ENCODE results near the gene GORAB.

Gene GORAB

GRCh38 chr1:170539154-170539553 lies 7.2 kb downstream of the GORAB start:
- no peak for DNase-seq

- no peak for DNase-seq
Measured at GRCh38 chr1:170544624-170545023, 12.7 kb downstream of the GORAB start.

- DNase-seq: no peak
Measured at GRCh38 chr1:170545476-170545875, 13.5 kb downstream of the GORAB start.

GRCh38 chr1:170547255-170547654 lies 15.3 kb downstream of the GORAB start:
- no peak for DNase-seq

- DNase-seq: no peak
Measured at GRCh38 chr1:170548497-170548896, 16.5 kb downstream of the GORAB start.

- no peak for DNase-seq
Measured at GRCh38 chr1:170555370-170555769, 23.4 kb downstream of the GORAB start.

- no peak for DNase-seq
Measured at GRCh38 chr1:170556917-170557316, 25.0 kb downstream of the GORAB start.

- no peak for DNase-seq
Measured at GRCh38 chr1:170558731-170559130, 26.8 kb downstream of the GORAB start.

- DNase-seq: no peak
Measured at GRCh38 chr1:170559166-170559565, 27.2 kb downstream of the GORAB start.

- DNase-seq: no peak
Measured at GRCh38 chr1:170560681-170561285, 28.8 kb downstream of the GORAB start.

- no peak for DNase-seq
Measured at GRCh38 chr1:170562646-170563338, 30.8 kb downstream of the GORAB start.

- no peak for DNase-seq
Measured at GRCh38 chr1:170567214-170567613, 35.2 kb downstream of the GORAB start.

GRCh38 chr1:170568197-170568596 lies 36.2 kb downstream of the GORAB start:
- no peak for DNase-seq

GRCh38 chr1:170576980-170577379 lies 45.0 kb downstream of the GORAB start:
- no peak for DNase-seq

GRCh38 chr1:170578359-170578758 lies 46.4 kb downstream of the GORAB start:
- no peak for DNase-seq

GRCh38 chr1:170580636-170581440 lies 48.9 kb downstream of the GORAB start:
- no peak for DNase-seq

- no peak for DNase-seq
Measured at GRCh38 chr1:170583186-170583585, 51.2 kb downstream of the GORAB start.

- no peak for DNase-seq
Measured at GRCh38 chr1:170586321-170587252, 54.6 kb downstream of the GORAB start.

GRCh38 chr1:170587253-170587593 lies 55.3 kb downstream of the GORAB start:
- DNase-seq: no peak

GRCh38 chr1:170590921-170591705 lies 59.1 kb downstream of the GORAB start:
- no peak for DNase-seq

- no peak for DNase-seq
Measured at GRCh38 chr1:170592591-170593111, 60.7 kb downstream of the GORAB start.

All from GDM1 (cell line).